ENCODE measurements around the gene MAPK4.

The MAPK4 gene

GRCh38 chr18:50726960-50727589 is 167.2 kb downstream of the MAPK4 start:
- no peak for DNase-seq

- no peak for DNase-seq
Measured at GRCh38 chr18:50727721-50728471, 168.0 kb downstream of the MAPK4 start.

- DNase-seq, result no peak
Measured at GRCh38 chr18:50729376-50729775, 169.5 kb downstream of the MAPK4 start.

GRCh38 chr18:50729986-50730385 is 170.1 kb downstream of the MAPK4 start:
- DNase-seq, result no peak

GRCh38 chr18:50734342-50734741 is 174.5 kb downstream of the MAPK4 start:
- DNase-seq, result no peak

- no peak for DNase-seq
Measured at GRCh38 chr18:50734886-50735285, 175.0 kb downstream of the MAPK4 start.

GRCh38 chr18:50737127-50737526 is 177.2 kb downstream of the MAPK4 start:
- no peak for DNase-seq

GRCh38 chr18:50738098-50738757 is 178.3 kb downstream of the MAPK4 start:
- no peak for DNase-seq

- DNase-seq, result no peak
Measured at GRCh38 chr18:50742952-50743351, 183.1 kb downstream of the MAPK4 start.

- no peak for DNase-seq
Measured at GRCh38 chr18:50744253-50744652, 184.4 kb downstream of the MAPK4 start.

- DNase-seq, result no peak
Measured at GRCh38 chr18:50745945-50746344, 186.1 kb downstream of the MAPK4 start.

- DNase-seq, result no peak
Measured at GRCh38 chr18:50747849-50748242, 188.0 kb downstream of the MAPK4 start.

GRCh38 chr18:50748243-50749229 is 188.6 kb downstream of the MAPK4 start:
- DNase-seq, result no peak

- DNase-seq, result no peak
Measured at GRCh38 chr18:50749421-50749820, 189.5 kb downstream of the MAPK4 start.

GRCh38 chr18:50749945-50750344 is 190.1 kb downstream of the MAPK4 start:
- no peak for DNase-seq

GRCh38 chr18:50750546-50750945 is 190.7 kb downstream of the MAPK4 start:
- no peak for DNase-seq

- DNase-seq, result no peak
Measured at GRCh38 chr18:50751490-50751889, 191.6 kb downstream of the MAPK4 start.

GRCh38 chr18:50751947-50752346 is 192.1 kb downstream of the MAPK4 start:
- DNase-seq, result no peak

GRCh38 chr18:50753311-50753710 is 193.4 kb downstream of the MAPK4 start:
- DNase-seq, result no peak

- no peak for DNase-seq
Measured at GRCh38 chr18:50754297-50754696, 194.4 kb downstream of the MAPK4 start.

- DNase-seq, result no peak
Measured at GRCh38 chr18:50757358-50757757, 197.5 kb downstream of the MAPK4 start.

- DNase-seq, result no peak
Measured at GRCh38 chr18:50769463-50769862, 209.6 kb downstream of the MAPK4 start.

- no peak for DNase-seq
Measured at GRCh38 chr18:50775207-50775606, 215.3 kb downstream of the MAPK4 start.

Data from activated gamma-delta T cell (primary cell).